GM19240 (cell line): Measurements from ENCODE around the gene CFAP299.
"Not testable (repeated sequence)": the region's sequence is repeated elsewhere in the genome, so short reads cannot be mapped to it uniquely, and the experiment has no call there.

Source experiments
- DNase-seq: peaks from one replicate; pipeline ENCODE4 v3.0.0; 2011; ENCODE audit warnings: low spot score; ENCODE audit not compliant: insufficient read length

CFAP299 gene

GRCh38 chr4:80711956-80712355 lies 376.4 kb downstream of the CFAP299 start:
- DNase-seq, result no peak

DNA sequence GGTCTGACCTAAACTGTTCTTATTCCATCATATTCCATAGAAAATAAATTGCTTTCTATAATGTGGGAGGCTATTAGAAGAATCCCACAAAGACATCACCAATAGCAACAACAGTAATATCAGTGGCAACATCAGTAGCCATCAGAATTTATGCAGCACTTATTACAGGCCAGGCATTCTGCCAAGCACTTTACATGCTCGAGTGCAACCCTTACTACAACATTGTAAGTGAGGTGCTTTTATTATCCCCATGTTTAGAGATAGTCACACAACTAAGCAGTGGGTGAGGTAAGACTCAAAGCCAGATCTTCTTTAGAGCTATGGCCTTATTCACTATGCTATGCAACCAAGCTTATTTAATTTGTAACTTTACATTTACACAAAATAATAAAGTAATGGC lies 377.9 kb downstream of the CFAP299 start:
- no peak for DNase-seq

DNA sequence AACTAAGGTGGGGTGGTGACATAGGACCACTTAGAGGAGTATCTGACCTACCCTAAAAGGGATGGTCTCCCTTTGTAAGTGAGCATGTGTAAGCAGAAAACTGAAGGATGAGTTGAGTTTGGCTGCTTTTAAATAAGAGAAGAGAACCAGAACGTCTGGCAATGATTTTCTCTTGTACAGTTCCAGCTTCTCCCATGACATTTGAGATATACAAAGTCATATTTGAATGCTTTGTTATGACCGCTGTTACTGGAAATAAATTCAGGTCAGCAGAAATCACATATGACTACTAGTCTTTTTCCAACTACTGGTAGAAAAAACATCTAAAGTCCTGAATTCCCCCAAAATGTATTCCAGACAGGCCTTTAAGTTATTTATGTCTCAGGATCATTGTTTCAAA lies 381.7 kb downstream of the CFAP299 start:
- DNase-seq, result no peak

DNA sequence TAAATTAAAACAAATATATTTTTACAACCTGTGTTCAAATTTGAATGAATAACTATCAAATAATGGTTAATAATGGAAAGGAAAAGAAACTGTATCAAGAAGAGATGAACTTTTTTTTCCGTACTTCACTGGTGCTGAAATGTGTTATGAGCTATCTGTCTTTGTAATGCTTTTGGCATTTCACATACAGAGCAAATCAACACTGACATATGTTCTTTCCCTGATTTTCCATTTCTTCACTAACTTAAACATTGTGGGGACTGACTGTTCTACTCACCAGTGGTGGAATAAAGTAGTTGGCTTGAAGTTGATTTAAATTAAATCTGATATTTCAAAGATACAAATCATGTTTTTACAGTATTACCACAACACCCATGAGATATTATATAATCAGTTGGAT lies 390.9 kb downstream of the CFAP299 start:
- no peak for DNase-seq

GRCh38 chr4:80730158-80730557 lies 394.6 kb downstream of the CFAP299 start:
- no peak for DNase-seq

GRCh38 chr4:80731436-80731835 lies 395.9 kb downstream of the CFAP299 start:
- no peak for DNase-seq

DNA sequence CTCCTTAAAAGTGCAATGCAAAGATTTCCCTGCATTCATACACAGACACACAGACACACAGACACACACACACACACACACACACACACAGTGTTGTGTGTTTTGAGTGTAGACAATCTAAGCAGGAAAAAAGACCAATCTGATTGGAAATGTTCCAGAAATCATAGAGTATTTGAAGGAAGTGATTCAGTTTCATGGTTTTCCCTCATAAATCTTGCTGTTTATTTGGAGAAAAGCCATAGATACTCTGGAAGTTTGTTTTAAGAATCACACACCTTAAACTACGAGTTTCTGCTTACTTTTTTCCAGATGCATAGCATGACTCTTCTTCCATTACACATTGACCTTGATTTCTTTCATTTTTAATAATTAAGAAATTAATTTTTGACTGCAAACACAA lies 396.5 kb downstream of the CFAP299 start:
- no peak for DNase-seq

GRCh38 chr4:80740375-80740774 lies 404.8 kb downstream of the CFAP299 start:
- no peak for DNase-seq

- DNase-seq, result not testable (repeated sequence)
These were observed 414.0 kb downstream of the CFAP299 start for GRCh38 chr4:80749558-80749957.

DNA sequence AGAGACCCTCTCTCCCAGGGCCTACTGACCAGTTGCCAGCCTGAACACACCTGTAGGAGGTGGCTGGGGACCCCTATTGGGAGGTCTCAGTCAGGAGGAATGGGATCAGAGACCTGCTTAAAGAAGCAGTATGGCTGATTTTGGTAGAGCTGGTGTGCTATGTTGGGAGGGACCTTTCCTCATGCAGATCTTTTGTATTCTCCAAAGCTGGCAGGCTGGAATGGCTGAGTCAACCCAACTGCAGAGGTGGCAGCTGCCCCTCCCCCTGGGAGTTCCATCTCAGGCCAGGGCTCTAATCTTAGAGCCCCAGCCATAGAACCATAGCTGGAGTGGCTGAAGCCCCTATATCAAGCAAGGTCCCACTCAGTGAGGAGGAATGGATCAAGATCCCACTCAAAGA lies 415.7 kb downstream of the CFAP299 start:
- no peak for DNase-seq

DNA sequence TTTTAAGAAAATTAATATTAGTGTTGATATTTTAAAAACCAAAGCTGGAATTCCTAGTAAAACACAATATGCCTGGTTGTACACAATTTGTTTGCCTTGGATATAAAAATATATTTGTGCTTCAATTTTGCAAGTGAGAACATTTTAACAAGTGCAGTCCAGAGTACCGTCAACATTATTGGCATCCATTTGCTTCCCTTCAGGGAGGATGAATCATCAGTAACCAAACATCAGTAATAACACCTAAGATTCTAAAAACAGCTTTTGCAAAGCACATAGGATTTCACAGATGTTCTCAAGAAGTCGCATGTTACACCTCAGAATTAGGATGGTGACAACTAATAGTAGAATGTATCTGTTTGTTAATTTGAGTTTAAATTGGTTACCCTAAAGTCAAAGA lies 432.4 kb downstream of the CFAP299 start:
- no peak for DNase-seq

- DNase-seq, result no peak
These were observed 440.6 kb downstream of the CFAP299 start for GRCh38 chr4:80776168-80776567.

DNA sequence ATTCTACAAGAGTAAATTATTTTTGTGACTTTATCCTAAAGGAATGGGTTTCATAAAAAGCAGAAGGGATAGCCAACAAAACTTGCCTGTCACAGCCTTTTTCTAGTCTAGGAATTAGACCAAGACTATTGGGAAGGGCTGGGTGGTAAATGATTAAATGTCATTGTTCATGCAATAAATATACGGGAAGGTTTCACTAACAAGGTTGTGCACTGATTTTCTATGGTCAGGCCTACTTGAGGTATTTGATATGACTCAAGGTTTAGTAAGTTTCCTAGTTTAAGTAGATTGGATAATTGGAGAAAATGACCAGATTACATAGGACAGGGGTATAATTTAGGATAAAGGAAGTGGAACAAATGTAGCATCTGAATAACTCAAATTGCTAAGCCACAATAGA lies 445.9 kb downstream of the CFAP299 start:
- no peak for DNase-seq

DNA sequence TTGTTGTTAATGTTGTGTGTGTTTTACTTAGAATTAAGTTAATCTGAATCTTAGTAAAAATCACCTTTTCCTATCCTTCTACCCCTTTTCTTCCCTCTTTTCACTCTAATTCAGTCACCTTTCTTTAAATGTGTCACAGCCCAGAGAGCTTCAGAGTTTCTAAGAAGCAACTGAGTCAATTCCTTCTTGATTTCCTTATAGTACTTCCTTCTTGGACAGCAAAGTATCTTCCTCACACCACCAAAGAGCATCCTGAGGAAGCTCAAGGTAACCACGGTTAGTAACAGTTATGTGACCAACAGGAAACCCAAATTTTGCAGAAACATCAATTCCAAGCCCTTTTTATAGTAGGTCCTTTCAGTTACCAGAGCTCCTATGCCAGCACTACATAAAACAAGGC lies 451.8 kb downstream of the CFAP299 start:
- DNase-seq, result no peak

GRCh38 chr4:80788798-80789197 lies 453.3 kb downstream of the CFAP299 start:
- DNase-seq, result no peak

DNA sequence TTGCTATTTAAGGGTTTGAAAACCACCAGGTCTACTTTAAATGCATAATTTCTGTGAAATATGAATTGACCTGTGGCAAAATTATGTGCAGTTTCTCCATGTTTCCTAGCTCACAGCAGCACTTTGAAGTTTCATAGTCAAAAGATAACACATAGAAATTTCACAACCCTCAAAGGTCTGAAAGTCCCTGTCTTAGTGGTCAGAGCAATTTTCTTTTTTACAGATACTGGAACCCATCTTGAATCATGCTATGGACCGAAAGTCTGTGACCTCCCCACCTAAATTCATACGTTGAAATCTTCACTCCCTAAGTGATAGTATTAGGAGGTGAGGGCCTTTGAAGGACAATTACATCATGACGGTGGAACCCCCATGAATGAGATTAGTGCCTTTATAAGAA lies 454.6 kb downstream of the CFAP299 start:
- no peak for DNase-seq

- DNase-seq, result not testable (repeated sequence)
These were observed 458.1 kb downstream of the CFAP299 start for GRCh38 chr4:80793660-80794059.

DNA sequence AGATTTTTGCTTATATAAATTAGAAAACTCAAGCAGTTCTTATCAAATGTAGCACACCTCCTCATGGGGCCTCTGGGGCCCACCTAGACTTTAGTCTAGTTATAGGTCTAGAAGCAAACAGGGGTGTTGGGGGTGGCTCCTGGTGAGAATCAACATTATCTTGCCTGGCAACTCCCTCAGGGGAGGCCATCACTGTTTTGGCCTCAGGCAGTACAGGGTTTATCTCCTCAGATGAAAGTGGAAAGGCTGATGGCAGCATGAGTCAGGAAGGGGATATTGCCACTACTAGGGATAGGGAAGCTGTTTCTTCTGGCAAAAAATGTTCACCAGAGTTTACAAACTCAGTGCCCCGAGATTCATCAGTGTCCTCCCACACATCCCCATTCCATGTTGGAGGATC lies 462.6 kb downstream of the CFAP299 start:
- no peak for DNase-seq

GRCh38 chr4:80800719-80801118 lies 465.2 kb downstream of the CFAP299 start:
- not testable (repeated sequence) for DNase-seq

DNA sequence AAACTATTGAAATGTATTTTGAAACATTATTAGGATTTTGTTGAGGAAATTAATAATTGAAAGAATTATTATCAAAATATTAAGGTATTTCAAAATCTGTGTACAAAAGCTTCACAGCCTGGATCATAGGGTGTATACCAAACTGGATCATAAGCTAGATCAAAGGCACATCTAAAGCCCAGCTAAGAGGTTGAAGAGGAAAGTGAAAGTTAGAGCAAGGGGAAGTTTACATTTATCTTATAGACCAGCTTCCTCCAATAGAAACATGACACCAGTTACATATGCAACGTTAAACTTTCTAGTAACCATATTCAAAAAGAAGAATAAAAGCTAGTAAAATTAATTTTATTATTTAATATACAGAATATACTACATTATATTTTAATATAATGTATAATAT lies 467.8 kb downstream of the CFAP299 start:
- DNase-seq, result no peak

- DNase-seq, result no peak
These were observed 470.9 kb downstream of the CFAP299 start for GRCh38 chr4:80806472-80806871.

GRCh38 chr4:80809039-80809729 lies 473.7 kb downstream of the CFAP299 start:
- no peak for DNase-seq

GRCh38 chr4:80811406-80811805 lies 475.9 kb downstream of the CFAP299 start:
- no peak for DNase-seq

GRCh38 chr4:80812145-80812544 lies 476.6 kb downstream of the CFAP299 start:
- DNase-seq, result no peak
